Tibial artery (tissue), 4 donors: ENCODE data around the gene MGP.

Source experiments
- DNase-seq, 2 donors: peaks; one replicate each; pipeline ENCODE4 v3.0.0-alpha.2; 2019
- H3K27ac ChIP-seq, 2 donors: fragments of 200-600 bp; sonication (generic) in 1 of 2; 1 replicate in 1 of 2; 2 replicates in 1 of 2; pipeline ENCODE4 v1.5.1; 2018 to 2019; ENCODE audit warnings: mild to moderate bottlenecking in 1 of 2
- H3K27me3 ChIP-seq, 2 donors: fragments of 200-600 bp; sonication (generic) in 1 of 2; one replicate each; pipeline versions ENCODE4 v1.5.1 to v1.6.0; 2016 to 2019
- H3K36me3 ChIP-seq, 3 donors: fragments of 200-600 bp; sonication (generic) in 2 of 3; one replicate each; pipeline ENCODE4 v1.5.1; 2016 to 2019; ENCODE audit warnings: mild to moderate bottlenecking in 2 of 3
- H3K4me1 ChIP-seq, 4 donors: fragments of 200-600 bp; sonication (generic) in 2 of 4; 1 replicate in 3 of 4; 2 replicates in 1 of 4; pipeline ENCODE4 v1.5.1; 2016 to 2019
- H3K4me3 ChIP-seq, 2 donors: fragments of 200-600 bp; sonication (generic) in 1 of 2; 1 replicate in 1 of 2; 2 replicates in 1 of 2; pipeline ENCODE4 v1.5.1; 2018 to 2019; ENCODE audit warnings: mild to moderate bottlenecking in 2 of 2
- H3K9me3 ChIP-seq, 3 donors: fragments of 200-600 bp; sonication (generic) in 1 of 3; one replicate each; pipeline ENCODE4 v1.5.1; 2016 to 2019
- CTCF ChIP-seq, 2 experiments: fragments of 200-600 bp in 1 of 2; fragments of 450-650 bp in 1 of 2; IDR thresholded peaks; one replicate each; pipeline ENCODE4 v1.5.1; 2017 to 2019; ENCODE audit warnings: antibody characterized with exemption in 2 of 2, mild to moderate bottlenecking in 1 of 2, moderate library complexity in 1 of 2
- intact Hi-C: fragments of 100-400 bp; cut with DNase I; formaldehyde crosslinking; loops from one replicate; pipeline ENCODE4 v1.15.0; 2023; ENCODE audit warnings: low total_unique reads

MGP gene

DNA sequence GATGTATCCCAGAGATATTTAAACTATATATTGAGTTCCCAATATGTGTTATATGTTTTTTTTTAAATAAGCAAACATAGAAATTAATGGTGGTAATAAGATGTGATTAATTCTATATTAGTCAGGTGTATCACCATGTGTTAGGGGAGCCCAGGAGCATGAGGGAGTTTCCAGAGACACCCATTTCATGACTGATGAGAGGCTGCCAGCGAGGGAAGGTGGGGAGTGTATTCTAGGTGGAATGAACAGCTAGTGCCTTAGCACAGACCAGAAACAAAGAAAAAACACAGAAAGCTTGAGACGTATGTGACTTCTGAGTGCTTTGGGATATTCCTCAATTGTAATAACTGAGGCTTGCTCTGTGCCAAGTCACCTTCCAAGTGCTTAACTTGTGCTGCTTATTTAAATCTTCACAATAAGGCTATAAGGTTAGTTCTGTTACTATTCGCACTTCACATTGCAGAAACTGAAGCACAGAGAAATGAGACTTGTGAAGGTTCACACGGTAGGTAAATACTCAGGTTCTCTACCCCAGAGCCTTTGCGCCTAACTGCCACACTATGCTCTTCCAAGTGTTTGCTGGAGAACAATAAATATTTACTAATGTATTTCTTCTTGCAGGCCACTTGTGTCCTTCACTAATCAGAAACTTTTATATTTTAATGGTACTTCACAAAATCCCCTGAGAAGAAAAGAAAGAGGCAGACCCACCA is 17.9 kb upstream of the MGP start:
- Histone ChIP-seq H3K9me3 (no peaks in the 10 kb centered on the region), H3K27ac (peak overlapping the region in 1 of 2 donors; percentile 52), H3K4me1 (peaks cover 0 to 41% (median 24%) of the 10 kb centered on the region in 4 donors), H3K27me3 (no peaks in the 10 kb centered on the region), H3K4me3 (no peak overlapping the region), H3K36me3 (no peaks in the 10 kb centered on the region)
- no peak for DNase-seq
- intact Hi-C loops: no loop called here
- TF ChIP-seq CTCF (IDR thresholded peaks at IDR 0.05): no peak

- intact Hi-C loops: no loop called here
- peak overlapping the region in 1 of 2 donors; percentile 52 for H3K27ac ChIP-seq
- no peak overlapping the region for H3K4me3 ChIP-seq
- no peaks in the 10 kb centered on the region for H3K27me3 ChIP-seq
- TF ChIP-seq CTCF (IDR thresholded peaks at IDR 0.05): no peak
- H3K9me3 ChIP-seq: no peaks in the 10 kb centered on the region
- H3K4me1 ChIP-seq: peaks cover 0 to 41% (median 24%) of the 10 kb centered on the region in 4 donors
- H3K36me3 ChIP-seq: no peaks in the 10 kb centered on the region
- no peak for DNase-seq
Measured at GRCh38 chr12:14902465-14902864, 16.8 kb upstream of the MGP start.

DNA sequence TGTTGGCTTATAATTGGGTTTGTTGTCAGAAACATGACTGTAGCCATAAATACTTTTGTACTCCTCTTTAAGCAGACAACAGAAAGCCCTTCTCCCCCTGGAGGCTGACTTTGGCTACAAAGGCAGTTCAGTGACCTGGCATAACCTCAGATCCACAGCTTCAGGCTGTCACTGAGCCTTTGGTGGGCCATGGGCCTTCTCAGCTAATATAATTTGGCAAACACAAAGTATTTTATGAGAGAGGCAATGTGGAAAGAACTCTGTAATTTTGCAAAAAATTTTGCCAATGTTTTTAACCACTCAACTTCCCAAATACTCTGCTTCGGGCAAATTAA is 15.5 kb upstream of the MGP start:
- no peak for DNase-seq
- H3K4me3 ChIP-seq: no peak overlapping the region

GRCh38 chr12:14900521-14901227 is 15.0 kb upstream of the MGP start:
- intact Hi-C loops: no loop called here
- H3K27ac ChIP-seq: no peak overlapping the region
- no peak for TF ChIP-seq CTCF (IDR thresholded peaks at IDR 0.05)
- H3K27me3 ChIP-seq: no peaks in the 10 kb centered on the region
- no peaks in the 10 kb centered on the region for H3K9me3 ChIP-seq
- no peaks in the 10 kb centered on the region for H3K36me3 ChIP-seq
- H3K4me1 ChIP-seq: peaks cover 0 to 46% (median 26%) of the 10 kb centered on the region in 4 donors
- no peak overlapping the region for H3K4me3 ChIP-seq
- no peak for DNase-seq

More for the DNA sequence above, 15.5 kb upstream of the MGP start:
- no peaks in the 10 kb centered on the region for H3K27me3 ChIP-seq
- no peak for TF ChIP-seq CTCF (IDR thresholded peaks at IDR 0.05)
- H3K36me3 ChIP-seq: no peaks in the 10 kb centered on the region
- peaks cover 0 to 46% (median 31%) of the 10 kb centered on the region in 4 donors for H3K4me1 ChIP-seq
- intact Hi-C loops: no loop called here
- no peak overlapping the region for H3K27ac ChIP-seq
- H3K9me3 ChIP-seq: no peaks in the 10 kb centered on the region

GRCh38 chr12:14896521-14897169 is 11.0 kb upstream of the MGP start:
- Histone ChIP-seq H3K27ac (peak overlapping the region; percentile 10 to 78), H3K27me3 (no peaks in the 10 kb centered on the region), H3K4me1 (peaks cover 0 to 46% (median 27%) of the 10 kb centered on the region in 4 donors), H3K4me3 (no peak overlapping the region), H3K9me3 (no peaks in the 10 kb centered on the region), H3K36me3 (no peaks in the 10 kb centered on the region)
- TF ChIP-seq CTCF (IDR thresholded peaks at IDR 0.05): no peak
- no peak for DNase-seq
- intact Hi-C loops: no loop called here
